Fibroblast of lung (primary cell): ENCODE results near the gene DCK. TPM values are rescaled to one million over a fixed set of nuclear protein-coding genes. Genes with fewer than 3 reads are reported as not detected.
"Not testable (repeated sequence)": the region's sequence is repeated elsewhere in the genome, so short reads cannot be mapped to it uniquely, and the experiment has no call there.

ENCODE experiments used
- DNase-seq, 2 donors: peaks; one replicate each; pipeline versions ENCODE4 v3.0.0 to v3.0.0-alpha.2; 2010; ENCODE audit warnings: low read depth in 2 of 2
- H2AFZ ChIP-seq: 2 replicates; pipeline ENCODE4 v1.5.1; 2012; ENCODE audit warnings: low read length, control low read depth, inconsistent platforms
- H3K27ac ChIP-seq: 2 replicates; pipeline ENCODE4 v1.5.1; 2011; ENCODE audit warnings: low read length, control low read depth; ENCODE audit not compliant: insufficient read depth
- H3K27me3 ChIP-seq: 2 replicates; pipeline ENCODE4 v1.5.1; 2011; ENCODE audit warnings: mild to moderate bottlenecking, low read length; ENCODE audit not compliant: control insufficient read depth, insufficient read depth
- H3K36me3 ChIP-seq: 2 replicates; pipeline ENCODE4 v1.5.1; 2011; ENCODE audit warnings: low read length; ENCODE audit not compliant: control insufficient read depth, insufficient read depth
- H3K4me1 ChIP-seq: 2 replicates; pipeline ENCODE4 v1.5.1; 2011; ENCODE audit warnings: low read length; ENCODE audit not compliant: control insufficient read depth, insufficient read depth; ENCODE audit errors: extremely low read depth
- H3K4me2 ChIP-seq: 2 replicates; pipeline ENCODE4 v1.5.1; 2011; ENCODE audit warnings: low read length, control low read depth; ENCODE audit not compliant: insufficient read depth; ENCODE audit errors: extremely low read depth
- H3K4me3 ChIP-seq, 4 experiments: fragments of 200-600 bp in 1 of 4; sonication (generic) in 1 of 4; replicated peaks in 1 of 4; 2 replicates each; pipeline ENCODE4 v1.5.1; 2011 to 2016; ENCODE audit warnings: low read length in 4 of 4, low read depth in 3 of 4, mild to moderate bottlenecking in 3 of 4, control low read depth in 2 of 4, inconsistent platforms in 1 of 4, mixed read lengths in 1 of 4; ENCODE audit not compliant: insufficient read depth in 1 of 4; ENCODE audit errors: control extremely low read depth in 1 of 4
- H3K79me2 ChIP-seq: 2 replicates; pipeline ENCODE4 v1.5.1; 2012; ENCODE audit warnings: mild to moderate bottlenecking, low read length, inconsistent platforms; ENCODE audit not compliant: control insufficient read depth, insufficient read depth
- H3K9ac ChIP-seq: 2 replicates; pipeline ENCODE4 v1.5.1; 2011; ENCODE audit warnings: mild to moderate bottlenecking, low read length, control low read depth; ENCODE audit not compliant: insufficient read depth
- H3K9me3 ChIP-seq: 2 replicates; pipeline ENCODE4 v1.5.1; 2012; ENCODE audit warnings: low read depth, low read length; ENCODE audit not compliant: control insufficient read depth, insufficient read depth
- H4K20me1 ChIP-seq: 2 replicates; pipeline ENCODE4 v1.5.1; 2011; ENCODE audit warnings: low read length; ENCODE audit not compliant: control insufficient read depth, insufficient read depth; ENCODE audit errors: extremely low read depth
- CTCF ChIP-seq, 2 donors: IDR thresholded peaks in 1 of 2; conservative IDR thresholded peaks in 1 of 2; 1 replicate in 1 of 2; 2 replicates in 1 of 2; pipeline ENCODE4 v1.5.1; 2011 to 2012; ENCODE audit warnings: low read length in 2 of 2, control low read depth in 1 of 2, inconsistent platforms in 1 of 2, low read depth in 1 of 2, mild to moderate bottlenecking in 1 of 2
- EZH2 ChIP-seq: IDR thresholded peaks from 2 replicates; pipeline ENCODE4 v1.5.1; 2012; ENCODE audit warnings: low read length, control low read depth, mild to moderate bottlenecking; ENCODE audit errors: missing control alignments
- polyA plus RNA-seq, 2 donors: library from polyadenylated mRNA; depleted of rRNA in 1 of 2; stranded (reverse) in 1 of 2; unstranded in 1 of 2; fragments of >200 nt; gene quantifications; 2 replicates each; pipeline ENCODE4 v1.2.1, GENCODE V29; 2011 to 2012; ENCODE audit warnings: missing spikeins in 1 of 2
- total RNA-seq: library from RNA; depleted of rRNA; stranded (reverse); fragments of >200 nt; gene quantifications from 2 replicates; pipeline ENCODE4 v1.2.1, GENCODE V29; 2014

DCK gene
- total and polyA plus RNA-seq, 2 donors (not counting 1 experiment from before 2014, with no cell fraction given), result 12.2 to 18.4 TPM

GRCh38 chr4:70996018-70996360 lies 2.5 kb downstream of the DCK start:
- no peaks in the 10 kb centered on the region for H4K20me1 ChIP-seq
- no peak overlapping the region for H3K9ac ChIP-seq
- H3K4me3 ChIP-seq, result no peak overlapping the region
- peak overlapping the region; percentile 55 for H3K4me2 ChIP-seq
- no peak overlapping the region for H2AFZ ChIP-seq
- TF ChIP-seq EZH2, result no peak
- TF ChIP-seq CTCF (conservative IDR thresholded peaks at IDR 0.05 in 1 of 2, IDR thresholded peaks at IDR 0.05 in 1 of 2; ENCODE audit: low read depth in 1 of 2, low read length in 2 of 2), result no peak
- no peaks in the 10 kb centered on the region for H3K9me3 ChIP-seq
- H3K27ac ChIP-seq, result no peak overlapping the region
- H3K4me1 ChIP-seq, result peaks cover 4% of the 10 kb centered on the region
- H3K36me3 ChIP-seq, result no peaks in the 10 kb centered on the region
- no peak for DNase-seq
- no peaks in the 10 kb centered on the region for H3K27me3 ChIP-seq
- H3K79me2 ChIP-seq, result peaks cover 47% of the 10 kb centered on the region

GRCh38 chr4:70997036-70997435 lies 3.6 kb downstream of the DCK start:
- no peak for DNase-seq
- H3K4me1 ChIP-seq, result peaks cover 4% of the 10 kb centered on the region
- H3K9ac ChIP-seq, result no peak overlapping the region
- H3K9me3 ChIP-seq, result no peaks in the 10 kb centered on the region
- no peaks in the 10 kb centered on the region for H3K27me3 ChIP-seq
- no peak overlapping the region for H3K27ac ChIP-seq
- no peaks in the 10 kb centered on the region for H3K36me3 ChIP-seq
- no peak overlapping the region for H2AFZ ChIP-seq
- H4K20me1 ChIP-seq, result no peaks in the 10 kb centered on the region
- H3K4me2 ChIP-seq, result peak overlapping the region; percentile 48
- TF ChIP-seq CTCF (conservative IDR thresholded peaks at IDR 0.05 in 1 of 2, IDR thresholded peaks at IDR 0.05 in 1 of 2; ENCODE audit: low read depth in 1 of 2, low read length in 2 of 2), result no peak
- no peak for TF ChIP-seq EZH2
- H3K4me3 ChIP-seq, result peak overlapping the region in 1 of 4 experiments; percentile 2
- H3K79me2 ChIP-seq, result peaks cover 47% of the 10 kb centered on the region

- H3K36me3 ChIP-seq, result no peaks in the 10 kb centered on the region
- H3K4me1 ChIP-seq, result peaks cover 4% of the 10 kb centered on the region
- H3K9me3 ChIP-seq, result no peaks in the 10 kb centered on the region
- TF ChIP-seq EZH2 (no peak), CTCF (conservative IDR thresholded peaks at IDR 0.05 in 1 of 2, IDR thresholded peaks at IDR 0.05 in 1 of 2; ENCODE audit: low read depth in 1 of 2, low read length in 2 of 2) (no peak)
- no peak for DNase-seq
- H2AFZ ChIP-seq, result no peak overlapping the region
- H3K4me3 ChIP-seq, result no peak overlapping the region
- H4K20me1 ChIP-seq, result no peaks in the 10 kb centered on the region
- H3K27me3 ChIP-seq, result no peaks in the 10 kb centered on the region
- no peak overlapping the region for H3K9ac ChIP-seq
- H3K4me2 ChIP-seq, result no peak overlapping the region
- H3K79me2 ChIP-seq, result peaks cover 47% of the 10 kb centered on the region
- no peak overlapping the region for H3K27ac ChIP-seq
Measured at GRCh38 chr4:70997546-70997945, 4.1 kb downstream of the DCK start.

GRCh38 chr4:70999639-71000038 lies 6.2 kb downstream of the DCK start:
- H3K9me3 ChIP-seq, H3K4me2 ChIP-seq, H3K27ac ChIP-seq, H3K27me3 ChIP-seq, H4K20me1 ChIP-seq, H3K4me1 ChIP-seq, H3K9ac ChIP-seq, H3K4me3 ChIP-seq, H2AFZ ChIP-seq, DNase-seq, H3K36me3 ChIP-seq: not testable (repeated sequence)
- H3K79me2 ChIP-seq, result peaks cover 49% of the 10 kb centered on the region

- H3K4me3 ChIP-seq, H2AFZ ChIP-seq, H3K4me2 ChIP-seq, H3K27ac ChIP-seq, H4K20me1 ChIP-seq, H3K36me3 ChIP-seq, H3K9ac ChIP-seq, H3K27me3 ChIP-seq, H3K9me3 ChIP-seq, DNase-seq, H3K4me1 ChIP-seq: not testable (repeated sequence)
- H3K79me2 ChIP-seq, result peaks cover 37% of the 10 kb centered on the region
Measured at GRCh38 chr4:71001363-71001762, 7.9 kb downstream of the DCK start.
